HG03135 (cell line): ENCODE data around the gene RPL31.
"Not testable (repeated sequence)": the region's sequence is repeated elsewhere in the genome, so short reads cannot be mapped to it uniquely, and the experiment has no call there.

ENCODE experiments used
- ATAC-seq: cut with Tn5 transposase; IDR thresholded peaks from one replicate; pipeline ENCODE4 v1.9.1; 2021; ENCODE audit warnings: mild to moderate bottlenecking, moderate library complexity; ENCODE audit not compliant: unreplicated experiment

RPL31 gene

GRCh38 chr2:101023327-101024107 is 21.4 kb downstream of the RPL31 start:
- no peak for ATAC-seq

- ATAC-seq: no peak
Measured at GRCh38 chr2:101025561-101025960, 23.5 kb downstream of the RPL31 start.

GRCh38 chr2:101026253-101026701 is 24.2 kb downstream of the RPL31 start:
- no peak for ATAC-seq

GRCh38 chr2:101026923-101027469 is 24.9 kb downstream of the RPL31 start:
- no peak for ATAC-seq

- ATAC-seq: no peak
Measured at GRCh38 chr2:101027852-101028251, 25.8 kb downstream of the RPL31 start.

GRCh38 chr2:101030866-101031554 is 28.9 kb downstream of the RPL31 start:
- ATAC-seq: no peak

GRCh38 chr2:101032084-101032776 is 30.1 kb downstream of the RPL31 start:
- ATAC-seq: no peak

- ATAC-seq: no peak
Measured at GRCh38 chr2:101036562-101036961, 34.5 kb downstream of the RPL31 start.

GRCh38 chr2:101037161-101037755 is 35.2 kb downstream of the RPL31 start:
- no peak for ATAC-seq

- ATAC-seq: no peak
Measured at GRCh38 chr2:101038455-101039255, 36.6 kb downstream of the RPL31 start.

- no peak for ATAC-seq
Measured at GRCh38 chr2:101040072-101040471, 38.0 kb downstream of the RPL31 start.

GRCh38 chr2:101040761-101041160 is 38.7 kb downstream of the RPL31 start:
- ATAC-seq: no peak

- no peak for ATAC-seq
Measured at GRCh38 chr2:101041413-101041812, 39.3 kb downstream of the RPL31 start.

- no peak for ATAC-seq
Measured at GRCh38 chr2:101045330-101045729, 43.2 kb downstream of the RPL31 start.

GRCh38 chr2:101047075-101047766 is 45.1 kb downstream of the RPL31 start:
- no peak for ATAC-seq

GRCh38 chr2:101047774-101048173 is 45.7 kb downstream of the RPL31 start:
- no peak for ATAC-seq

GRCh38 chr2:101048756-101049155 is 46.7 kb downstream of the RPL31 start:
- no peak for ATAC-seq

GRCh38 chr2:101050886-101051285 is 48.8 kb downstream of the RPL31 start:
- ATAC-seq: not testable (repeated sequence)

GRCh38 chr2:101052147-101052546 is 50.1 kb downstream of the RPL31 start:
- no peak for ATAC-seq

- ATAC-seq: no peak
Measured at GRCh38 chr2:101053117-101053516, 51.0 kb downstream of the RPL31 start.
